ENCODE results near the gene GRM2. TPM values are rescaled to one million over a fixed set of nuclear protein-coding genes. Genes with fewer than 3 reads are reported as not detected.

GRM2 gene
- total RNA-seq, 2 donors from 2014 or later = 3.9 to 7.4 TPM

- H3K4me1 Mint-ChIP-seq = peaks cover 8% of the 10 kb centered on the region
- H3K4me1 ChIP-seq (ENCODE audit: control insufficient read depth, insufficient read depth, low read length) = peaks cover 8% of the 10 kb centered on the region
- H3K27me3 ChIP-seq (ENCODE audit: control insufficient read depth, insufficient read depth, low read length, poor library complexity, severe bottlenecking) = peaks cover 11% of the 10 kb centered on the region
- DNase-seq = no peak
- 39 to 56% methylated on average over 3 to 6 of the region's 6 CpGs for WGBS, 2 experiments (ENCODE audit: insufficient coverage in 1 of 2, insufficient read length in 1 of 2)
- peaks cover 16% of the 10 kb centered on the region for H3K27me3 Mint-ChIP-seq (ENCODE audit: insufficient read depth)
- H3K9ac ChIP-seq (ENCODE audit: extremely low read depth, low read length, poor library complexity, severe bottlenecking) = no peak overlapping the region
- H3K9me3 Mint-ChIP-seq = no peaks in the 10 kb centered on the region
- H3K36me3 Mint-ChIP-seq (ENCODE audit: low read depth) = peaks cover 15% of the 10 kb centered on the region
- H3K27ac Mint-ChIP-seq = no peak overlapping the region
- TF ChIP-seq CTCF (conservative IDR thresholded peaks at IDR 0.05) = no peak
- no peak overlapping the region for H3K4me3 ChIP-seq (ENCODE audit: low read length)
- no peaks in the 10 kb centered on the region for H3K9me3 ChIP-seq (ENCODE audit: control insufficient read depth, low read length)
- H3K36me3 ChIP-seq (ENCODE audit: control insufficient read depth, insufficient read depth, low read length) = no peaks in the 10 kb centered on the region
- H3K4me3 Mint-ChIP-seq = no peak overlapping the region
- peak overlapping the region; percentile 86 for H3K27ac ChIP-seq (ENCODE audit: low read depth, low read length)
Observed at GRCh38 chr3:51703068-51703760, 3.7 kb upstream of the GRM2 start.

- H3K9me3 Mint-ChIP-seq = no peaks in the 10 kb centered on the region
- peaks cover 23% of the 10 kb centered on the region for H3K27me3 Mint-ChIP-seq (ENCODE audit: insufficient read depth)
- TF ChIP-seq CTCF (conservative IDR thresholded peaks at IDR 0.05) = no peak
- Histone ChIP-seq H3K36me3 (ENCODE audit: control insufficient read depth, insufficient read depth, low read length) (no peaks in the 10 kb centered on the region), H3K9me3 (ENCODE audit: control insufficient read depth, low read length) (no peaks in the 10 kb centered on the region), H3K4me1 (ENCODE audit: control insufficient read depth, insufficient read depth, low read length) (peaks cover 8% of the 10 kb centered on the region), H3K27me3 (ENCODE audit: control insufficient read depth, insufficient read depth, low read length, poor library complexity, severe bottlenecking) (peaks cover 18% of the 10 kb centered on the region), H3K27ac (ENCODE audit: low read depth, low read length) (peak overlapping the region; percentile 86), H3K9ac (ENCODE audit: extremely low read depth, low read length, poor library complexity, severe bottlenecking) (no peak overlapping the region), H3K4me3 (ENCODE audit: low read length) (no peak overlapping the region)
- H3K36me3 Mint-ChIP-seq (ENCODE audit: low read depth) = peaks cover 15% of the 10 kb centered on the region
- H3K27ac Mint-ChIP-seq = no peak overlapping the region
- no peak for DNase-seq
- no peak overlapping the region for H3K4me3 Mint-ChIP-seq
- 39 to 56% methylated on average over 8 to 12 of the region's 12 CpGs for WGBS, 2 experiments (ENCODE audit: insufficient coverage in 1 of 2, insufficient read length in 1 of 2)
- peaks cover 8% of the 10 kb centered on the region for H3K4me1 Mint-ChIP-seq
Observed at GRCh38 chr3:51703761-51704510, 2.9 kb upstream of the GRM2 start.

- H3K36me3 Mint-ChIP-seq (ENCODE audit: low read depth) = peaks cover 12% of the 10 kb centered on the region
- no peaks in the 10 kb centered on the region for H3K36me3 ChIP-seq (ENCODE audit: control insufficient read depth, insufficient read depth, low read length)
- H3K9me3 ChIP-seq (ENCODE audit: control insufficient read depth, low read length) = no peaks in the 10 kb centered on the region
- WGBS, 2 experiments (ENCODE audit: insufficient coverage in 1 of 2, insufficient read length in 1 of 2) = 92 to 96% methylated on average over 4 of the region's 4 CpGs
- H3K9me3 Mint-ChIP-seq = no peaks in the 10 kb centered on the region
- no peak overlapping the region for H3K27ac ChIP-seq (ENCODE audit: low read depth, low read length)
- peaks cover 8% of the 10 kb centered on the region for H3K4me1 ChIP-seq (ENCODE audit: control insufficient read depth, insufficient read depth, low read length)
- no peak overlapping the region for H3K4me3 ChIP-seq (ENCODE audit: low read length)
- peaks cover 28% of the 10 kb centered on the region for H3K27me3 Mint-ChIP-seq (ENCODE audit: insufficient read depth)
- H3K4me1 Mint-ChIP-seq = peaks cover 8% of the 10 kb centered on the region
- peaks cover 21% of the 10 kb centered on the region for H3K27me3 ChIP-seq (ENCODE audit: control insufficient read depth, insufficient read depth, low read length, poor library complexity, severe bottlenecking)
- DNase-seq = no peak
- TF ChIP-seq CTCF (conservative IDR thresholded peaks at IDR 0.05) = no peak
- H3K27ac Mint-ChIP-seq = no peak overlapping the region
- H3K9ac ChIP-seq (ENCODE audit: extremely low read depth, low read length, poor library complexity, severe bottlenecking) = no peak overlapping the region
- no peak overlapping the region for H3K4me3 Mint-ChIP-seq
Observed at GRCh38 chr3:51704511-51704950, 2.3 kb upstream of the GRM2 start.

Measured in endodermal cell (in vitro differentiated cells).